Karpas-422 (cell line): ENCODE measurements around the gene PCDHA4. TPM values are rescaled to one million over a fixed set of nuclear protein-coding genes. Genes with fewer than 3 reads are reported as not detected.
"Not testable (repeated sequence)": the region's sequence is repeated elsewhere in the genome, so short reads cannot be mapped to it uniquely, and the experiment has no call there.

Source experiments
- DNase-seq: peaks from one replicate; pipeline ENCODE4 v3.0.0-alpha.2; 2015
- H2AFZ ChIP-seq: fragments of 200-600 bp; sonication (generic); 2 replicates; pipeline ENCODE4 v1.6.1; 2014; ENCODE audit warnings: antibody characterized with exemption, low read length, mixed read lengths
- H3K27ac ChIP-seq: fragments of 200-600 bp; sonication (generic); 2 replicates; pipeline ENCODE4 v1.5.1; 2014; ENCODE audit warnings: mild to moderate bottlenecking, low read length, moderate library complexity
- H3K27me3 ChIP-seq: fragments of 200-600 bp; sonication (generic); 2 replicates; pipeline ENCODE4 v1.6.1; 2014; ENCODE audit warnings: low read length, mixed read lengths
- H3K36me3 ChIP-seq: fragments of 200-600 bp; sonication (generic); 2 replicates; pipeline ENCODE4 v1.6.1; 2014; ENCODE audit warnings: low read length, mixed read lengths; ENCODE audit not compliant: insufficient read depth
- H3K4me1 ChIP-seq: fragments of 200-600 bp; sonication (generic); 2 replicates; pipeline ENCODE4 v1.6.1; 2014; ENCODE audit warnings: mild to moderate bottlenecking, low read length, mixed read lengths
- H3K4me2 ChIP-seq: fragments of 200-600 bp; sonication (generic); 2 replicates; pipeline ENCODE4 v1.6.1; 2014; ENCODE audit warnings: low read length, low read depth, mild to moderate bottlenecking; ENCODE audit not compliant: poor library complexity, severe bottlenecking
- H3K4me3 ChIP-seq: fragments of 200-600 bp; sonication (generic); 2 replicates; pipeline ENCODE4 v1.5.1; 2014; ENCODE audit warnings: mild to moderate bottlenecking, antibody characterized with exemption, low read length, mixed read lengths
- H3K79me2 ChIP-seq: fragments of 200-600 bp; sonication (generic); 2 replicates; pipeline ENCODE4 v1.6.1; 2014; ENCODE audit warnings: mild to moderate bottlenecking, low read length, mixed read lengths
- H3K9ac ChIP-seq: fragments of 200-600 bp; sonication (generic); 2 replicates; pipeline ENCODE4 v1.6.0; 2014; ENCODE audit warnings: low read length
- H3K9me2 ChIP-seq: fragments of 200-600 bp; sonication (generic), shearing (Covaris generic); replicated peaks from 2 replicates; pipeline ENCODE4 v1.6.0; 2014; ENCODE audit warnings: mild to moderate bottlenecking, low read length, moderate library complexity; ENCODE audit not compliant: insufficient read depth
- H3K9me3 ChIP-seq: fragments of 300-700, 200-600 bp; sonication (generic); 2 replicates; pipeline ENCODE4 v1.6.1; 2014; ENCODE audit warnings: low read length, mixed read lengths
- H4K20me1 ChIP-seq: fragments of 200-600 bp; sonication (generic); 2 replicates; pipeline ENCODE4 v1.6.1; 2014; ENCODE audit warnings: mild to moderate bottlenecking, antibody characterized with exemption, low read length, low read depth; ENCODE audit not compliant: insufficient read depth
- total RNA-seq: library from RNA; depleted of rRNA; stranded (reverse); fragments of >200 nt; shearing (Covaris generic); gene quantifications from 2 replicates; pipeline ENCODE4 v1.2.3, GENCODE V29; 2014; ENCODE audit warnings: low replicate concordance

The PCDHA4 gene
- total RNA-seq, 1 experiment from 2014 or later: not detected

DNA sequence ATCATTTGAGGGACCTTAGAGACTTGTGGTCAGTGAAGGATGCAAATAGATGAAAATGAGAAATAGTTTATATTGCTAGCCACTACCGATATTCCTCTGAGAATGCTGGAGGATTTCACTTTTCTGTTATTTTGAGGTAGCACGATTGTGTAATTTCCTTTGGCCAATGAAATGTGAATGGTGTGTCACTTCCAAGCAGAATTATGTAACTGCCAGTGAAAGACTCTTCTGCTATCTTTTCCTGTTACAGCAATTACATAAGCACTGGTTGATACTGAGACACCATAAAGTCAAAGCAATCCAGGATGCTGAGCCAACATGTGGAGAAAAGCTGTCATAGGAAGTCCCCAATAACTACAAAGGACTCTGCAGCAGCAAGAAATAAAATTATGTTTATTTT is 15.8 kb upstream of the PCDHA4 start:
- H3K4me2 ChIP-seq: no peak overlapping the region
- H3K4me3 ChIP-seq: no peak overlapping the region
- no peak overlapping the region for H3K27ac ChIP-seq
- H3K9me3 ChIP-seq: peaks cover 4% of the 10 kb centered on the region; the same call in 1 of the 2 replicates
- H4K20me1 ChIP-seq: no peaks in the 10 kb centered on the region
- no peak for DNase-seq
- H3K9ac ChIP-seq: no peak overlapping the region
- H3K79me2 ChIP-seq: no peaks in the 10 kb centered on the region
- H2AFZ ChIP-seq: no peak overlapping the region
- no peaks in the 10 kb centered on the region for H3K4me1 ChIP-seq
- H3K9me2 ChIP-seq: no peaks in the 10 kb centered on the region
- H3K36me3 ChIP-seq: no peaks in the 10 kb centered on the region
- no peaks in the 10 kb centered on the region for H3K27me3 ChIP-seq

DNA sequence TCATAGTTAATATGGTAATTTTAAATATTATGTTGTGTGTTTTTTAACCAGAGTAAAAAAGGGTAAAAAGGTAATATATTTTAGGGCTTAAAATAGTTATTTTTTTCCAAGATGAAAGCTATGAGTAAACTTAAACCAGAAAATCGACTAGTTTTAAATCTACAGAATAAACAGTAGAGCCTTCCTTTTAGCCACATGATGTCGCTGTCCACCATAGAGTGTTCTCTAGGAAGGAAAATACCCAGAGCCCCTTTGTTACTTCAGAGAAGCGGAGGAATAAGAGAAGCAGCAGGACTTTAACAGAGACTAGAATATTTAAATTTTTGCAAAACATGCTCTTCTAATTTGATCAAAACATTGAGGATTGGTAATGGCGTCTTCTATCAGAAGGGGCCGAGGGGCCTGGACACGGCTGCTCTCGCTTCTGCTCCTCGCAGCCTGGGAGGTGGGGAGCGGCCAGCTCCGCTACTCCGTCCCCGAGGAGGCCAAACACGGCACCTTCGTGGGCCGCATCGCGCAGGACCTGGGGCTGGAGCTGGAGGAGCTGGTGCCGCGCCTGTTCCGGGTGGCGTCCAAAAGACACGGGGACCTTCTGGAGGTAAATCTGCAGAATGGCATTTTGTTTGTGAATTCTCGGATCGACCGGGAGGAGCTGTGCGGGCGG is 12.1 kb upstream of the PCDHA4 start, which contains the start of gene PCDHA2:
Gene PCDHA2, plus strand, starts transcription at position 258 of the 664 bp plus-strand sequence.
- H3K4me2 ChIP-seq: no peak within 1 kb of the TSS
- no peaks in the 10 kb centered on the region for H3K4me1 ChIP-seq
- no peak within 1 kb of the TSS for H3K27ac ChIP-seq
- H4K20me1 ChIP-seq: no peaks in the 10 kb centered on the region
- H2AFZ ChIP-seq: no peak within 1 kb of the TSS
- H3K4me3 ChIP-seq: no peak within 1 kb of the TSS
- H3K79me2 ChIP-seq: no peaks in the 10 kb centered on the region
- no peaks in the 10 kb centered on the region for H3K9me3 ChIP-seq
- H3K36me3 ChIP-seq: no peaks in the 10 kb centered on the region
- no peaks in the 10 kb centered on the region for H3K27me3 ChIP-seq
- H3K9ac ChIP-seq: no peak within 1 kb of the TSS
- DNase-seq: peak; percentile 50
- H3K9me2 ChIP-seq: no peaks in the 10 kb centered on the region

DNA sequence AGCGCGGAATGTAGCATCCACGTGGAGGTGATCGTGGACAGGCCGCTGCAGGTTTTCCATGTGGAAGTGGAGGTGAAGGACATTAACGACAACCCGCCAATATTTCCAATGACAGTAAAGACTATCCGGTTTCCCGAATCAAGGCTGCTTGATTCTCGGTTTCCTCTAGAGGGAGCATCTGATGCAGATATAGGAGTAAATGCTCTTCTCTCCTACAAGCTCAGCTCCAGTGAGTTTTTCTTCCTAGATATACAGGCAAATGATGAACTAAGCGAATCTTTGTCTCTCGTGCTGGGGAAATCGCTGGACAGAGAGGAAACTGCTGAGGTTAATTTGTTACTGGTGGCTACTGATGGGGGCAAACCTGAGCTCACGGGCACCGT is 11.6 kb upstream of the PCDHA4 start:
- Histone ChIP-seq H2AFZ (no peak overlapping the region), H3K27ac (no peak overlapping the region), H3K79me2 (no peaks in the 10 kb centered on the region), H4K20me1 (no peaks in the 10 kb centered on the region), H3K4me3 (no peak overlapping the region), H3K4me2 (no peak overlapping the region), H3K9me3 (no peaks in the 10 kb centered on the region), H3K4me1 (no peaks in the 10 kb centered on the region), H3K9ac (no peak overlapping the region), H3K27me3 (no peaks in the 10 kb centered on the region), H3K9me2 (no peaks in the 10 kb centered on the region), H3K36me3 (no peaks in the 10 kb centered on the region)
- no peak for DNase-seq

DNA sequence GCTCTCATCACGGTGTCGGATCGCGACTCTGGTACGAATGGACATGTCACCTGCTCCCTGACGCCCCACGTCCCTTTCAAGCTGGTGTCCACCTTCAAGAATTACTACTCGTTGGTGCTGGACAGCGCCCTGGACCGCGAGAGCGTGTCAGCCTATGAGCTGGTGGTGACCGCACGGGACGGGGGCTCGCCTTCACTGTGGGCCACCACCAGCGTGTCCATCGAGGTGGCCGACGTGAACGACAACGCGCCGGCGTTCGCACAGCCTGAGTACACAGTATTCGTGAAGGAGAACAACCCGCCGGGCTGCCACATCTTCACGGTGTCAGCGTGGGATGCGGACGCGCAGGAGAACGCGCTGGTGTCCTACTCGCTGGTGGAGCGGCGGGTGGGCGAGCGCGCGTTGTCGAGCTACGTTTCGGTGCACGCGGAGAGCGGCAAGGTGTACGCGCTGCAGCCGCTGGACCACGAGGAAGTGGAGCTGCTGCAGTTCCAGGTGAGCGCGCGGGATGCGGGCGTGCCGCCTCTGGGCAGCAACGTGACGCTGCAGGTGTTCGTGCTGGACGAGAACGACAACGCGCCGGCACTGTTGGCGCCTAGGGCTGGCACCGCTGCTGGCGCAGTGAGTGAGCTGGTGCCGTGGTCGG is 10.7 kb upstream of the PCDHA4 start:
- not testable (repeated sequence) for H4K20me1 ChIP-seq, H3K9ac ChIP-seq, H3K4me2 ChIP-seq, H3K27ac ChIP-seq, H3K4me3 ChIP-seq, H3K4me1 ChIP-seq, H3K9me3 ChIP-seq, H3K36me3 ChIP-seq, H3K79me2 ChIP-seq, H2AFZ ChIP-seq, H3K9me2 ChIP-seq, DNase-seq, H3K27me3 ChIP-seq

DNA sequence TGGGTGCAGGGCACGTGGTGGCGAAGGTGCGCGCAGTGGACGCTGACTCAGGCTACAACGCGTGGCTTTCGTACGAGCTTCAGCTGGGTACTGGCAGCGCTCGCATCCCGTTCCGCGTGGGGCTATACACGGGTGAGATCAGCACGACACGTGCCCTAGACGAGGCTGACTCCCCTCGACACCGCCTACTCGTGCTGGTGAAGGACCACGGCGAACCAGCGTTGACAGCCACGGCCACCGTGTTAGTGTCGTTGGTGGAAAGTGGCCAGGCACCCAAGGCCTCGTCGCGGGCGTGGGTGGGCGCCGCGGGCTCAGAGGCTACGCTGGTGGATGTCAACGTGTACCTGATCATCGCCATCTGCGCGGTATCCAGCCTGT is 10.2 kb upstream of the PCDHA4 start:
- H3K27me3 ChIP-seq: no peaks in the 10 kb centered on the region
- no peaks in the 10 kb centered on the region for H3K9me3 ChIP-seq
- no peaks in the 10 kb centered on the region for H3K9me2 ChIP-seq

DNA sequence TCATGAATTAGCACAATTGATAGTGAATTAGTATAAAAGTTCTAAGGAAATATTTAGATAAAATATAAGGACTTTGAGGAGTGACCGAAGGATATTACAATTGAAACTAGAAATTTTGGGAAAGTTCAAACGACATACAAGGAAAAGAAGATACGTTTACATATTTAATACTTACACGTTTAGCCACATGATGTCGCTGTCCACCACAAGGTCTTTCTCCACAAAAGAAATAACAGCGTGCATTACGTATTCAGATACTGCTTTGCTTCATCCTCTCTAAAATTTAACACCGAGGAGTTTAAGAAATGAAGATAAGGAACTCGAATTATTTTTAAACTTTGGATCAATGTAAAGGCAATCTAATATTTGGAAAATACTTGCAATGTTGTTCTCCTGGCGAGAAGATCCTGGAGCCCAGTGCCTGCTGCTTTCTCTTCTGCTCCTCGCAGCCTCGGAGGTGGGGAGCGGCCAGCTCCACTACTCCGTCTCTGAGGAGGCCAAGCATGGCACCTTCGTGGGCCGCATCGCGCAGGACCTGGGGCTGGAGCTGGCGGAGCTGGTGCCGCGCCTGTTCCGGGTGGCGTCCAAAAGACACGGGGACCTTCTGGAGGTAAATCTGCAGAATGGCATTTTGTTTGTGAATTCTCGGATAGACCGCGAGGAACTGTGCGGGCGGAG is 5.9 kb upstream of the PCDHA4 start, which contains the start of gene PCDHA3:
Gene PCDHA3, plus strand, starts transcription at position 242 of the 678 bp plus-strand sequence.
- Histone ChIP-seq H3K4me3 (no peak within 1 kb of the TSS), H3K36me3 (no peaks in the 10 kb centered on the region), H3K79me2 (no peaks in the 10 kb centered on the region), H3K4me2 (no peak within 1 kb of the TSS), H4K20me1 (no peaks in the 10 kb centered on the region), H2AFZ (no peak within 1 kb of the TSS), H3K4me1 (no peaks in the 10 kb centered on the region), H3K9ac (no peak within 1 kb of the TSS), H3K27ac (no peak within 1 kb of the TSS), H3K27me3 (no peaks in the 10 kb centered on the region), H3K9me3 (no peaks in the 10 kb centered on the region), H3K9me2 (no peaks in the 10 kb centered on the region)
- peak; percentile 41 for DNase-seq

More for the DNA sequence above, 10.2 kb upstream of the PCDHA4 start:
- no peaks in the 10 kb centered on the region for H3K4me1 ChIP-seq
- H2AFZ ChIP-seq: no peak overlapping the region
- H3K27ac ChIP-seq: no peak overlapping the region
- H3K36me3 ChIP-seq: no peaks in the 10 kb centered on the region
- no peak overlapping the region for H3K4me3 ChIP-seq
- H4K20me1 ChIP-seq: no peaks in the 10 kb centered on the region
- DNase-seq: no peak
- no peak overlapping the region for H3K4me2 ChIP-seq
- no peak overlapping the region for H3K9ac ChIP-seq
- H3K79me2 ChIP-seq: no peaks in the 10 kb centered on the region

DNA sequence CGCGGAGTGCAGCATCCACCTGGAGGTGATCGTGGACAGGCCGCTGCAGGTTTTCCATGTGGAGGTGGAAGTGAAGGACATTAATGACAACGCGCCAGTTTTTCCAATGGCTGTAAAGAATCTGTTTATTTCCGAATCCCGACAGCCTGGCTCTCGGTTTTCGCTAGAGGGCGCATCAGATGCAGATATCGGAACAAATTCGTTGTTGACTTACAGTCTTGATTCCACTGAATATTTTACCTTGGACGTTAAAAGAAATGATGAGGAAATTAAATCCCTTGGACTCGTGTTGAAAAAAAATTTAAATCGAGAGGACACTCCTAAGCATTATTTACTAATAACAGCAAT is 5.4 kb upstream of the PCDHA4 start:
- no peak for DNase-seq
- no peaks in the 10 kb centered on the region for H3K79me2 ChIP-seq
- H3K9ac ChIP-seq: no peak overlapping the region
- no peaks in the 10 kb centered on the region for H3K9me2 ChIP-seq
- no peak overlapping the region for H2AFZ ChIP-seq
- H3K27ac ChIP-seq: no peak overlapping the region
- no peaks in the 10 kb centered on the region for H3K27me3 ChIP-seq
- no peaks in the 10 kb centered on the region for H3K9me3 ChIP-seq
- H3K36me3 ChIP-seq: no peaks in the 10 kb centered on the region
- H3K4me2 ChIP-seq: no peak overlapping the region
- H4K20me1 ChIP-seq: no peaks in the 10 kb centered on the region
- no peak overlapping the region for H3K4me3 ChIP-seq
- no peaks in the 10 kb centered on the region for H3K4me1 ChIP-seq

DNA sequence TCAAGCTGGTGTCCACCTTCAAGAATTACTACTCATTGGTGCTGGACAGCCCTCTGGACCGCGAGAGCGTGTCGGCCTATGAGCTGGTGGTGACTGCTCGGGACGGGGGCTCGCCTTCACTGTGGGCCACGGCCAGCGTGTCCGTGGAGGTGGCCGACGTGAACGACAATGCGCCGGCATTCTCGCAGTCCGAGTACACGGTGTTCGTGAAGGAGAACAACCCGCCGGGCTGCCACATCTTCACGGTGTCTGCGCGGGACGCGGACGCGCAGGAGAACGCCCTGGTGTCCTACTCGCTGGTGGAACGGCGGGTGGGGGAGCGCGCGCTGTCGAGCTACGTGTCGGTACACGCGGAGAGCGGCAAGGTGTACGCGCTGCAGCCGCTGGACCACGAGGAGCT is 4.5 kb upstream of the PCDHA4 start:
- H3K4me3 ChIP-seq, H4K20me1 ChIP-seq, H3K9me3 ChIP-seq, H3K4me2 ChIP-seq, H3K27ac ChIP-seq, H2AFZ ChIP-seq, H3K4me1 ChIP-seq, H3K27me3 ChIP-seq, DNase-seq, H3K9ac ChIP-seq, H3K9me2 ChIP-seq, H3K36me3 ChIP-seq, H3K79me2 ChIP-seq: not testable (repeated sequence)
